H1 (cell line): ENCODE results near the gene NUP133. TPM values are rescaled to one million over a fixed set of nuclear protein-coding genes. Genes with fewer than 3 reads are reported as not detected.

Source experiments
- CTCF ChIA-PET: fragments of 300-600 bp; sonication (Branson Sonifier 250); formaldehyde crosslinking; loops from one replicate; lab custom pipeline; 2021; ENCODE audit not compliant: partially characterized antibody; lab: Charles Lee
- POLR2A ChIA-PET: fragments of 300-600 bp; sonication (Branson Sonifier 250); formaldehyde crosslinking; loops from one replicate; lab custom pipeline; 2021; ENCODE audit warnings: inconsistent platforms; ENCODE audit not compliant: partially characterized antibody; lab: Charles Lee
- DNase-seq, 2 experiments: peaks; one replicate each; pipeline versions ENCODE4 v3.0.0 to v3.0.0-alpha.2; 2010 to 2022; ENCODE audit warnings: low spot score in 2 of 2, low read depth in 1 of 2, mixed read lengths in 1 of 2
- FAIRE-seq: peaks from 2 replicates; lab custom pipeline; 2011; peaks lifted over from hg19 to GRCh38; lab: Jason Lieb, UNC
- H2AFZ ChIP-seq: 2 replicates; pipeline ENCODE4 v1.8.1; 2012; ENCODE audit warnings: low read length, inconsistent platforms
- H2AK5ac ChIP-seq: 2 replicates; pipeline ENCODE4 v1.6.1; 2013; ENCODE audit warnings: low read depth, low read length
- H2BK120ac ChIP-seq: replicated peaks from 2 replicates; pipeline ENCODE3; 2013; ENCODE audit warnings: low read depth, low read length, inconsistent platforms
- H2BK12ac ChIP-seq: 2 replicates; pipeline ENCODE4 v1.6.1; 2013; ENCODE audit warnings: low read depth, low read length
- H2BK15ac ChIP-seq: 2 replicates; pipeline ENCODE4 v1.6.1; 2013; ENCODE audit warnings: low read length
- H2BK20ac ChIP-seq: 2 replicates; pipeline ENCODE4 v1.6.1; 2013; ENCODE audit warnings: low read length
- H2BK5ac ChIP-seq: 2 replicates; pipeline ENCODE4 v1.6.1; 2013; ENCODE audit warnings: low read depth, low read length
- H3K14ac ChIP-seq: 2 replicates; pipeline ENCODE4 v1.6.1; 2013; ENCODE audit warnings: inconsistent platforms; ENCODE audit not compliant: insufficient read length
- H3K18ac ChIP-seq: 2 replicates; pipeline ENCODE4 v1.6.1; 2013; ENCODE audit warnings: low read length; ENCODE audit errors: extremely low read depth
- H3K23ac ChIP-seq: 2 replicates; pipeline ENCODE4 v1.6.1; 2013; ENCODE audit warnings: inconsistent platforms; ENCODE audit not compliant: insufficient read length
- H3K23me2 ChIP-seq: 2 replicates; pipeline ENCODE4 v1.6.1; 2013; ENCODE audit warnings: low read depth, low read length
- H3K27ac ChIP-seq: 2 replicates; pipeline ENCODE4 v1.6.1; 2011; ENCODE audit warnings: low read depth, low read length, inconsistent platforms
- H3K27me3 ChIP-seq, 4 experiments: replicated peaks in 1 of 4; 1 replicate in 1 of 4; 2 replicates in 3 of 4; pipeline versions ENCODE4 v1.6.1 to v1.8.1; 2011 to 2013; ENCODE audit warnings: low read length in 3 of 4, mild to moderate bottlenecking in 3 of 4, inconsistent platforms in 2 of 4, mixed read lengths in 2 of 4, moderate library complexity in 1 of 4; ENCODE audit not compliant: control insufficient read depth in 3 of 4, insufficient read depth in 3 of 4; ENCODE audit errors: extremely low read depth in 1 of 4
- H3K36me3 ChIP-seq, 4 experiments: 2 replicates each; pipeline versions ENCODE4 v1.6.1 to v1.8.1; 2011 to 2013; ENCODE audit warnings: mild to moderate bottlenecking in 4 of 4, low read length in 3 of 4, moderate library complexity in 2 of 4, control low read depth in 1 of 4, inconsistent platforms in 1 of 4; ENCODE audit not compliant: insufficient read depth in 4 of 4, control insufficient read depth in 2 of 4
- H3K4ac ChIP-seq: replicated peaks from 2 replicates; pipeline ENCODE3; 2013; ENCODE audit warnings: low read length, low read depth, mixed read lengths, inconsistent platforms; ENCODE audit not compliant: insufficient read length
- H3K4me1 ChIP-seq, 4 experiments: replicated peaks in 1 of 4; 1 replicate in 1 of 4; 2 replicates in 3 of 4; pipeline versions ENCODE4 v1.6.1 to v1.8.1; 2011 to 2013; ENCODE audit warnings: low read length in 3 of 4, inconsistent platforms in 2 of 4, mixed read lengths in 1 of 4; ENCODE audit not compliant: insufficient read depth in 4 of 4, control insufficient read depth in 3 of 4
- H3K4me2 ChIP-seq, 2 experiments: 2 replicates each; pipeline versions ENCODE4 v1.6.1 to v1.8.1; 2011 to 2013; ENCODE audit warnings: low read depth in 2 of 2, low read length in 2 of 2, control low read depth in 1 of 2, inconsistent platforms in 1 of 2, mild to moderate bottlenecking in 1 of 2; ENCODE audit not compliant: insufficient read depth in 1 of 2
- H3K4me3 ChIP-seq, 4 experiments: fragments of 200-600, 300-600 bp in 1 of 4; sonication (generic), shearing (Covaris generic), sonication (Bioruptor Twin) in 1 of 4; 2 replicates each; pipeline versions ENCODE4 v1.5.1 to v1.8.1; 2011 to 2016; ENCODE audit warnings: low read length in 4 of 4, low read depth in 3 of 4, control low read depth in 2 of 4, inconsistent platforms in 2 of 4, mild to moderate bottlenecking in 2 of 4, mixed read lengths in 1 of 4, moderate library complexity in 1 of 4; ENCODE audit not compliant: insufficient read depth in 2 of 4; ENCODE audit errors: extremely low read depth in 1 of 4
- H3K56ac ChIP-seq: replicated peaks from 2 replicates; pipeline ENCODE3; 2013; ENCODE audit warnings: low read depth, mild to moderate bottlenecking, mixed read lengths, low read length, inconsistent platforms; ENCODE audit not compliant: insufficient read length
- H3K79me1 ChIP-seq: 2 replicates; pipeline ENCODE4 v1.6.1; 2013; ENCODE audit warnings: low read depth, low read length, control low read depth
- H3K79me2 ChIP-seq, 2 experiments: 2 replicates each; pipeline versions ENCODE4 v1.6.1 to v1.8.1; 2012 to 2013; ENCODE audit warnings: low read length in 2 of 2, mild to moderate bottlenecking in 2 of 2, inconsistent platforms in 1 of 2; ENCODE audit not compliant: insufficient read depth in 2 of 2, control insufficient read depth in 1 of 2
- H3K9ac ChIP-seq, 4 experiments: replicated peaks in 1 of 4; 1 replicate in 1 of 4; 2 replicates in 3 of 4; pipeline versions ENCODE4 v1.6.1 to v1.8.1; 2011 to 2013; ENCODE audit warnings: low read depth in 3 of 4, low read length in 3 of 4, control low read depth in 2 of 4, mild to moderate bottlenecking in 2 of 4, moderate library complexity in 2 of 4, inconsistent platforms in 1 of 4; ENCODE audit errors: extremely low read depth in 1 of 4
- H3K9me3 ChIP-seq, 2 experiments: 2 replicates each; pipeline versions ENCODE4 v1.6.1 to v1.8.1; 2012 to 2013; ENCODE audit warnings: mild to moderate bottlenecking in 2 of 2, moderate library complexity in 2 of 2, control low read depth in 1 of 2, inconsistent platforms in 1 of 2, low read depth in 1 of 2, low read length in 1 of 2, mixed read lengths in 1 of 2; ENCODE audit not compliant: insufficient read depth in 2 of 2
- H4K20me1 ChIP-seq, 2 experiments: replicated peaks in 1 of 2; 2 replicates each; pipeline versions ENCODE3 to v1.8.1; 2011 to 2013; ENCODE audit warnings: inconsistent platforms in 2 of 2, low read length in 2 of 2, mild to moderate bottlenecking in 1 of 2; ENCODE audit not compliant: insufficient read depth in 2 of 2, control insufficient read depth in 1 of 2
- H4K5ac ChIP-seq: 2 replicates; pipeline ENCODE4 v1.6.1; 2013; ENCODE audit warnings: low read length, low read depth, mixed read lengths, inconsistent platforms; ENCODE audit not compliant: insufficient read length
- H4K8ac ChIP-seq: 2 replicates; pipeline ENCODE4 v1.8.0; 2013; ENCODE audit warnings: mild to moderate bottlenecking, moderate library complexity, low read length, inconsistent platforms; ENCODE audit not compliant: insufficient read depth; ENCODE audit errors: extremely low read depth
- H4K91ac ChIP-seq: replicated peaks from 2 replicates; pipeline ENCODE3; 2013; ENCODE audit warnings: low read length, mixed read lengths, inconsistent platforms; ENCODE audit not compliant: insufficient read length
- MAFK ChIP-seq: IDR thresholded peaks from 2 replicates; pipeline ENCODE4 v1.6.1; 2012; ENCODE audit warnings: low read depth, mild to moderate bottlenecking, improper control_type of control experiment, low read length
- NANOG ChIP-seq: IDR thresholded peaks from 2 replicates; pipeline ENCODE4 v1.6.1; 2011; ENCODE audit warnings: low read length, low read depth, mild to moderate bottlenecking, inconsistent platforms; ENCODE audit not compliant: insufficient read depth, poor library complexity, severe bottlenecking
- POLR2AphosphoS5 ChIP-seq: IDR thresholded peaks from 2 replicates; pipeline ENCODE4 v1.6.1; 2011; ENCODE audit warnings: low read depth, low read length
- RAD21 ChIP-seq, 2 experiments: IDR thresholded peaks in 1 of 2; conservative IDR thresholded peaks in 1 of 2; 2 replicates each; pipeline ENCODE4 v1.6.1; 2011; ENCODE audit warnings: low read depth in 2 of 2, low read length in 2 of 2, improper control_type of control experiment in 1 of 2, inconsistent platforms in 1 of 2, mild to moderate bottlenecking in 1 of 2, moderate library complexity in 1 of 2
- WGBS, 2 experiments: shearing (Covaris generic) in 1 of 2; methylation state at CpG; one replicate each; pipeline versions ENCODE4 v1.1.6 to v1.1.7; 2013 to 2015; ENCODE audit warnings: low lambda C conversion rate in 2 of 2, mixed read lengths in 2 of 2, inconsistent platforms in 1 of 2, low coverage in 1 of 2, missing lambda C conversion rate in 1 of 2; ENCODE audit not compliant: insufficient replicate concordance in 2 of 2, insufficient coverage in 1 of 2, insufficient read length in 1 of 2; ENCODE audit errors: extremely low coverage in 1 of 2, missing lambda C conversion rate in 1 of 2; 5-methylcytosine and 5-hydroxymethylcytosine counted together
- polyA plus RNA-seq, 7 experiments: library from polyadenylated mRNA; depleted of rRNA in 3 of 7; stranded (reverse) in 5 of 7; unstranded in 2 of 7; fragments of >200 nt in 5 of 7; fragments of 200-250 nt in 2 of 7; gene quantifications; 1 replicate in 5 of 7; 2 replicates in 1 of 7; 4 replicates in 1 of 7; pipeline versions ENCODE4 v1.2.1 to v1.2.3, GENCODE V29; 2011 to 2013; ENCODE audit warnings: missing spikeins in 2 of 7, mixed read lengths in 2 of 7
- total RNA-seq: library from RNA; stranded (reverse); fragmentation: NEBNext Ultra II Directional; extraction: Animal tissue kit (Norgen Biotek cat#: 25700); gene quantifications from 2 replicates; pipeline ENCODE4 v1.2.1, GENCODE V29; 2021

The NUP133 gene
- total and polyA plus RNA-seq, 2 of the 8 experiments (the other 6 are each of a cell fraction or from before 2014, with no cell fraction given) = 20.6 to 72.1 TPM

- H3K4me3 ChIP-seq = no peak overlapping the region
- no peaks in the 10 kb centered on the region for H3K9me3 ChIP-seq
- no peak for FAIRE-seq
Observed at GRCh38 chr1:229392936-229393335, 115.2 kb downstream of the NUP133 start.

More at GRCh38 chr1:229392936-229393335, 115.2 kb downstream of the NUP133 start:
- POLR2A ChIA-PET = no interaction called here
- Histone ChIP-seq H3K27ac (no peak overlapping the region), H2BK120ac (no peak overlapping the region), H2BK20ac (no peak overlapping the region), H3K18ac (no peak overlapping the region), H3K14ac (no peak overlapping the region), H2BK5ac (no peak overlapping the region), H3K23ac (no peak overlapping the region), H3K79me2 (no peaks in the 10 kb centered on the region), H3K4me2 (no peak overlapping the region), H2AK5ac (no peak overlapping the region), H3K56ac (no peak overlapping the region), H3K79me1 (no peaks in the 10 kb centered on the region; the same call in 1 of the 2 replicates), H4K8ac (no peak overlapping the region), H3K23me2 (no peaks in the 10 kb centered on the region), H2BK15ac (no peak overlapping the region), H3K9ac (no peak overlapping the region), H4K91ac (no peak overlapping the region), H3K36me3 (no peaks in the 10 kb centered on the region), H2AFZ (no peak overlapping the region), H4K5ac (no peak overlapping the region), H2BK12ac (no peak overlapping the region), H4K20me1 (no peaks in the 10 kb centered on the region), H3K27me3 (peaks cover 0 to 2% (median under 1%) of the 10 kb centered on the region in 4 experiments; a peak in 2 of 7 replicates), H3K4ac (no peak overlapping the region), H3K4me1 (peaks cover 0 to 7% (median 5%) of the 10 kb centered on the region in 4 experiments; a peak in 5 of 7 replicates)
- DNase-seq = no peak
- WGBS, 2 experiments = 92% methylated on average over 4 of the region's 4 CpGs; no CpG with 5 or more reads in 1 of the 2 experiments
- no peak for TF ChIP-seq POLR2AphosphoS5
- TF ChIP-seq MAFK = no peak
- no peak for TF ChIP-seq NANOG
- no peak for TF ChIP-seq RAD21 (IDR thresholded peaks at IDR 0.05 in 1 of 2, conservative IDR thresholded peaks at IDR 0.05 in 1 of 2; ENCODE audit: low read depth in 2 of 2, low read length in 2 of 2)
- CTCF ChIA-PET = interaction anchor here (1.2 kb wide), 1 partner anchor 16 kb away, joined by 3 read pairs; no protein-coding TSS in a partner anchor
